Neutrophil (primary cell): ENCODE measurements around the gene GABRR1.

Experiments used
- H3K27ac ChIP-seq: fragments of 200-600 bp; sonication (generic); 2 replicates; pipeline ENCODE4 v1.5.1; 2016; ENCODE audit warnings: mild to moderate bottlenecking, moderate library complexity
- H3K27me3 ChIP-seq: fragments of 200-600 bp; sonication (generic); 2 replicates; pipeline ENCODE4 v1.6.0; 2016; ENCODE audit warnings: mild to moderate bottlenecking
- H3K36me3 ChIP-seq: fragments of 200-600 bp; sonication (generic); 2 replicates; pipeline ENCODE4 v1.5.1; 2017
- H3K4me1 ChIP-seq, 2 experiments: fragments of 200-600 bp in 1 of 2; sonication (generic) in 1 of 2; 1 replicate in 1 of 2; 2 replicates in 1 of 2; pipeline versions ENCODE4 v1.5.1 to v1.6.1; 2013 to 2016; ENCODE audit warnings: low read depth in 1 of 2, low read length in 1 of 2, mild to moderate bottlenecking in 1 of 2, moderate library complexity in 1 of 2; ENCODE audit not compliant: control insufficient read depth in 1 of 2, insufficient read depth in 1 of 2
- H3K4me3 ChIP-seq, 2 experiments: fragments of 200-600 bp in 1 of 2; sonication (generic) in 1 of 2; 1 replicate in 1 of 2; 2 replicates in 1 of 2; pipeline ENCODE4 v1.5.1; 2013 to 2016; ENCODE audit warnings: low read depth in 1 of 2, low read length in 1 of 2, mild to moderate bottlenecking in 1 of 2, moderate library complexity in 1 of 2
- H3K9me3 ChIP-seq: fragments of 200-600 bp; sonication (generic); 2 replicates; pipeline ENCODE4 v1.5.1; 2016
- CTCF ChIP-seq: fragments of 200-600 bp; sonication (generic); IDR thresholded peaks from 2 replicates; pipeline ENCODE4 v1.5.1; 2016; ENCODE audit warnings: antibody characterized with exemption

The GABRR1 gene

GRCh38 chr6:89194559-89194958 is 22.6 kb downstream of the GABRR1 start:
- Histone ChIP-seq H3K4me1 (no peaks in the 10 kb centered on the region), H3K36me3 (no peaks in the 10 kb centered on the region), H3K27me3 (no peaks in the 10 kb centered on the region), H3K27ac (no peak overlapping the region), H3K9me3 (no peaks in the 10 kb centered on the region), H3K4me3 (no peak overlapping the region)
- no peak for TF ChIP-seq CTCF

GRCh38 chr6:89190741-89191140 is 26.4 kb downstream of the GABRR1 start:
- H3K9me3 ChIP-seq = no peaks in the 10 kb centered on the region
- H3K27me3 ChIP-seq = no peaks in the 10 kb centered on the region
- no peaks in the 10 kb centered on the region for H3K4me1 ChIP-seq
- no peak overlapping the region for H3K4me3 ChIP-seq
- H3K36me3 ChIP-seq = no peaks in the 10 kb centered on the region
- no peak overlapping the region for H3K27ac ChIP-seq
- no peak for TF ChIP-seq CTCF

DNA sequence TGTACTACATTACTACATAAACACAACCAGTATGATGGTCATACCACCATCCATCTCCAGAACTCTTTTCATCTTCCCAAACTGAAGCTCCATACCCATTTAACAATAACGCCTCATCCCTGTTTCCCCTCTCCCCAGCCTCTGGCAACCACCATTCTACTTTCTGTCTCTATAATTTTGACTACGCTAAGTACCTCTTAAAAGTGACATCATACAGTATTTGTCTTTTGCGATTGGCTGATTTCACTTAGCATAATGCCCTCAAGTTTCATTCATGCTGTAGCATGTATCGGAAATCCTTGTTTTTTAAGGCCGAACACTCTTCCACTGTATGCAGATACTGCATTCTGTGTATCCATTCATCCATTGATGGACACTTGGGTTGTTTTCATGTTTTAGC is 29.7 kb downstream of the GABRR1 start:
- no peaks in the 10 kb centered on the region for H3K27me3 ChIP-seq
- H3K36me3 ChIP-seq = no peaks in the 10 kb centered on the region
- H3K27ac ChIP-seq = no peak overlapping the region
- H3K4me1 ChIP-seq = no peaks in the 10 kb centered on the region
- TF ChIP-seq CTCF = no peak
- no peak overlapping the region for H3K4me3 ChIP-seq
- no peaks in the 10 kb centered on the region for H3K9me3 ChIP-seq

DNA sequence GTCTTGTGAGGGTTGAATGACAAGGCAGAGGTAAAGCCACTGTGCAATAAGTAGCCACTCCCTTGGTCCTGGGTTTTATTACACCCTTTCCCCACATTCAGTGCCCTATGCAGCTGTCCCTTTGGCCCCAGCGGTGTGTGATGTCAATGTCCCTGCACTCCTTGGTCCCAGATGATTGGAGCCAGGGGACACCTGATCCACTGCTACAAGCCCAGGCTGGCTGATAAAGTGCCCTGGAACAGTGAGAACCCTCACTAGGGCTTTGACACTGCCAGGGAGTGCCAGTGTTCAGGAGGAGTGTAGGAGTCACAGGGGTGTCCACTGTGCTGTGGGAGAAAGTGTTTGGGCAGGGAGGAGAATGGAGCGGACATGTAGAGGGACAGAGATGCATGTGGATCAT is 30.4 kb downstream of the GABRR1 start:
- no peaks in the 10 kb centered on the region for H3K9me3 ChIP-seq
- no peak for TF ChIP-seq CTCF

DNA sequence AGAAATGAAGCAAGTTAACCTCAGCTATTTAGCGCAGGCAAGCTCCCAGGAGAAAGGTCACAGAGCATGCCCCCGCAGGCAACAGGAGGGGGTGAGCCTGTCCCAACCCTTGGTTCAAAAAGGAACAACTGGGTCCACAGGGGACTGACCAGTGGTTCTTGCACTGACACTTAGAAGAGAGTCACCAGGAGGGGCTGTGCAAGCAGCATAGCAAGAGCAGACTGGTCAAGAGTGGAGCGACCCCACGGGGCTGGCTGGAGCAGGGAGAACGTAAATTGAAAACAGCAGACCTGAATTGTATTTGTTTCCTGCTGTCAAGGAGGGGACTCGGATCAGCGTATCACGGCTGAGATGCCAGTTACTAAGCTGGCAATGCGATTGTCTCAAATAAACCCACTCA is 32.8 kb downstream of the GABRR1 start:
- no peaks in the 10 kb centered on the region for H3K4me1 ChIP-seq
- H3K27ac ChIP-seq = no peak overlapping the region
- TF ChIP-seq CTCF = no peak
- H3K4me3 ChIP-seq = no peak overlapping the region
- no peaks in the 10 kb centered on the region for H3K9me3 ChIP-seq
- H3K27me3 ChIP-seq = no peaks in the 10 kb centered on the region
- H3K36me3 ChIP-seq = no peaks in the 10 kb centered on the region

More for the DNA sequence above, 30.4 kb downstream of the GABRR1 start:
- Histone ChIP-seq H3K27ac (no peak overlapping the region), H3K4me1 (no peaks in the 10 kb centered on the region), H3K27me3 (no peaks in the 10 kb centered on the region), H3K36me3 (no peaks in the 10 kb centered on the region), H3K4me3 (no peak overlapping the region)

GRCh38 chr6:89183294-89183693 is 33.9 kb downstream of the GABRR1 start:
- Histone ChIP-seq H3K27ac (no peak overlapping the region), H3K27me3 (no peaks in the 10 kb centered on the region), H3K9me3 (no peaks in the 10 kb centered on the region), H3K4me3 (no peak overlapping the region), H3K4me1 (no peaks in the 10 kb centered on the region), H3K36me3 (no peaks in the 10 kb centered on the region)
- TF ChIP-seq CTCF = no peak
